Measurements from ENCODE around the gene PHAF1.

DNA sequence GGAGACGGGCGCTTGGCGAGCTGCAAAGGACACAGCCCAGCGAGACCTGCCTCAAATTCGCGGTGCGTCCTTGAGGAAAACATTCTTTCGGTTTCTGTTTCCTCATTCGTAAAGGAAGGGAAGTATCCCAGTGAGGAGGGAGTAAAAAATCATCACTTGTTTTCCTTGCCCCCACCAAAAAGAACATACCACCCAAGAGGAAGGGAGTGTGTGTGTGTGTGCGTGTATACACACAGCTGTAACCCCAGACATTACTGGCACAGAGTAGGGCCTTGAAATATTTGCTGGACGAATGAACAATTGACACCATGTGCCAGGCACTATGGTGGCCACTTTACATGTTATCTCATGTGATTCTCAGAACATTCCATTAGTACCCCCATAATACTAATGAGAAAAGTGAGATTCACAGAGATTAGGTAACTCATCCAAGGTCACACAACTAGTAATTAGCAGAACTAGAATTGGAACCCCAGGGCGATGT lies 76.0 kb downstream of the PHAF1 start:
- TF ChIP-seq POLR2A (IDR thresholded peaks at IDR 0.05; ENCODE audit: low read length) (no peak), GATA1 (IDR thresholded peaks at IDR 0.05; ENCODE audit: low read depth, low read length) (no peak)
